ENCODE data around the gene NUDT4B. TPM values are rescaled to one million over a fixed set of nuclear protein-coding genes. Genes with fewer than 3 reads are reported as not detected.
A peak's percentile ranks its signal among the peaks of the same experiment; 100 is the strongest.
"Not testable (repeated sequence)": the region's sequence is repeated elsewhere in the genome, so short reads cannot be mapped to it uniquely, and the experiment has no call there.

NUDT4B gene
- total RNA-seq, 8 experiments from 2014 or later = 0.21 to 1.9 (median 1.1) TPM; not detected in 2

GRCh38 chr1:148780404-148780803, 31.8 kb downstream of the NUDT4B start:
- H3K27ac ChIP-seq; H3K4me3 ChIP-seq; in situ Hi-C loops (cut with MboI; ENCODE audit: low pct_unique_long_range_greater_than_20kb in 2 of 9, low sequenced_read_pairs in 9 of 9, unreplicated experiment in 9 of 9); H3K4me1 ChIP-seq (replicated peaks in 1 of 2): not testable (repeated sequence)
- peak in 3 of 8 experiments; percentile 45 to 94 (median 88) for ATAC-seq (replicated peaks in 6 of 8)
- WGBS, 10 experiments = no CpG with 5 or more reads among the region's 1 CpG

DNA sequence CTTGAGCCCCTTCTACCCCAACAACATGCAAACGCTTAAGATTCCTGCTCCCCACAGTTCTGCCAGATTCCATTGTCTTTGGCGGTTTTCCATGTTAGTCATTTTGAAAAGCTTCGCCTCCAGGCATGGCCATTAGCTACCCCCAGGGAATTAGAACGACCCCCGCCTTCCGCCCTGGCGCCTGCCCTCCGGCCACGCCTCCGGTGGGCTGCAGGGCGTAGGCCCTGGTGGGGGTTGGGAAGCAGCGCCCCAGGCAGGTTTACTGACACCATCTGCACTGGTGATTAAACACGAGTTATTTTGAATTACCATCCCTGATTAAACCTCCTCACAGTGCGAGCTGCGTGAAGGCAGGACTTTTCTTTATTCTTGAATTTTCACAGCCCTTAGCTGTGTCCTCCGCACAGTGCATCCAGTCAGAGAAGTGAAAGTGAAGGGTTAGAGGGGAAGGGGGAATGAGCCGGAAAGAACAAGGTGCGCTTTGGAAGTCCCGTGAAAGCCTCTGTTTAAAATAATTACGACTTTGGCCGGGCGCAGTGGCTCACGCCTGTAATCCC, 43.0 kb downstream of the NUDT4B start:
- WGBS, 10 experiments = no CpG with 5 or more reads among the region's 23 CpGs
- in situ Hi-C loops (cut with MboI; ENCODE audit: low pct_unique_long_range_greater_than_20kb in 2 of 9, low sequenced_read_pairs in 9 of 9, unreplicated experiment in 9 of 9); H3K27ac ChIP-seq; H3K4me1 ChIP-seq (replicated peaks in 1 of 2); H3K4me3 ChIP-seq: not testable (repeated sequence)
- ATAC-seq (replicated peaks in 6 of 8) = peak; percentile 42 to 94 (median 85)

- ATAC-seq (replicated peaks in 6 of 8) = not testable (repeated sequence)
Observed at GRCh38 chr1:148793762-148794332, 45.3 kb downstream of the NUDT4B start.

More at GRCh38 chr1:148793762-148794332, 45.3 kb downstream of the NUDT4B start:
- H3K4me1 ChIP-seq (replicated peaks in 1 of 2); H3K4me3 ChIP-seq; H3K27ac ChIP-seq; in situ Hi-C loops (cut with MboI; ENCODE audit: low pct_unique_long_range_greater_than_20kb in 2 of 9, low sequenced_read_pairs in 9 of 9, unreplicated experiment in 9 of 9): not testable (repeated sequence)
- no CpG with 5 or more reads among the region's 4 CpGs for WGBS, 10 experiments

Other genes starting within 250 kb of the NUDT4B start
- gene NBPF14, start 152.8 kb upstream of the NUDT4B start, total RNA-seq = 10 to 100 TPM in 4 of 8 experiments, 1 to 10 TPM in 4; 4.6 to 28.5 (median 11.1) TPM
- gene PDE4DIP, start 95.7 kb downstream of the NUDT4B start, total RNA-seq = 100 to 1,000 TPM in 1 of 8 experiments, 10 to 100 TPM in 7; 39.0 to 215 (median 64.9) TPM